Mesenteric fat pad (tissue), 1 donor: ENCODE measurements around the gene SCN8A. TPM values are rescaled to one million over a fixed set of nuclear protein-coding genes. Genes with fewer than 3 reads are reported as not detected.

Experiments used
- DNase-seq: peaks from one replicate; pipeline ENCODE4 v3.0.0-alpha.2; 2020; ENCODE audit warnings: low spot score
- total RNA-seq: library from RNA; stranded (reverse); fragmentation: NEBNext Ultra II Directional; extraction: Animal tissue kit (Norgen Biotek cat#: 25700); gene quantifications from one replicate; pipeline ENCODE4 v1.2.1, GENCODE V29; 2021
- donor health status: DM: yes; HTN: yes; CAD: no.

The SCN8A gene
- total RNA-seq, 1 donor from 2014 or later: 1.2 TPM

DNA sequence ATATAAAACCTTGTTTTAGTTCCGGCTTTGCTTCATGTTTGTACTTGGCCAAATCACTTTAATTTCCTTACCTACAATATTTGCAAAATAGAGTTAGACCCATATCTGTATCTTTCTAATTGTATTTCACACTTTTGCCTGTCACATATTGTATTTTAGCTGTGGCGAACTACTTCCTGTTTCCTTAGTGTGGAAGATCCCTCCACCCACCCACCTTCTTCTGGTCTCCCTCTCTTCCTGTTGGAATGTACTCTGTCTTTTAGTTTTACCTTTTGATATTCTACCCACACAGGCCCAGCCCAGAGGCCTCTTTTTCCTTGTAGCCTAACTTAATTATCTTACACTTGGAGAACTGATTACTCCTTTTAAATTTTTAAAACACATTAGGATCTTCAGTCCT is 78.2 kb downstream of the SCN8A start:
- no peak for DNase-seq

DNA sequence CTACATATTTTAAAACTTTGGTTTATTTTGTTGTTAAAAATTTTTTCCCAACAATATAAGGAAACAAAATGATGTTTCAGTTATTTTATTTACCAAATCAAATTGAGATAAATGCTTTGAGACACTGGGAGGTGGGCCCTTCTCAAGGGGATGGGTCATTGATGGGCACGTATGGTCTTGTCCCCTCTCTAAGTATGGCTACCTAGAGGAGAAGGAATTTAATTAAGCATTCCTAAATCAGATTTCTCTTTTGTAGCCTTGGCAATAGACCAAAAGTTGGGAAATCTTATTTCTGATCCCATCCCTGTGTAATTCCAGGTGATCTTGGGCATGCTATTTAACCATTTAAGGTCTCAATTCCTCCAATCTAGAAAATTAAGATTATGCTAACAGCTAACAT is 79.0 kb downstream of the SCN8A start:
- no peak for DNase-seq

DNA sequence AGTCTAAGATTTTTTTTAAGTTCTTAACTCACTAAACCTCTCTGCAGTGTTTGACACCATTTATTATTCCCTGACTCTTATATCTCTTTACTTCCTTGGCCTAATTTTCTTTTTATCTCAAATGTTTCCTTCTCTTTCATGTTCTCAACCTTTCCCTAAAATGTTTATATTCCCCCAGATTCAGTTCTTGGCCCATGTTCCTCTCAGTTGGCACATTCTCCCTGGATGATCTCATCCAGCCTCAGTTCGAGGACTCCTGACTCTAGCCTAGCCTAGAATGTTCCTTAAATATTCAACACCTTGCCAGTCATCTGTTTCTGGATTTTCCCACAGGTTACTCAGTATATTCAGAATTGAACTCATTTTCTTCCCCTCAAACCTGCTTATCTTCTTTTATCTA is 81.3 kb downstream of the SCN8A start:
- no peak for DNase-seq

DNA sequence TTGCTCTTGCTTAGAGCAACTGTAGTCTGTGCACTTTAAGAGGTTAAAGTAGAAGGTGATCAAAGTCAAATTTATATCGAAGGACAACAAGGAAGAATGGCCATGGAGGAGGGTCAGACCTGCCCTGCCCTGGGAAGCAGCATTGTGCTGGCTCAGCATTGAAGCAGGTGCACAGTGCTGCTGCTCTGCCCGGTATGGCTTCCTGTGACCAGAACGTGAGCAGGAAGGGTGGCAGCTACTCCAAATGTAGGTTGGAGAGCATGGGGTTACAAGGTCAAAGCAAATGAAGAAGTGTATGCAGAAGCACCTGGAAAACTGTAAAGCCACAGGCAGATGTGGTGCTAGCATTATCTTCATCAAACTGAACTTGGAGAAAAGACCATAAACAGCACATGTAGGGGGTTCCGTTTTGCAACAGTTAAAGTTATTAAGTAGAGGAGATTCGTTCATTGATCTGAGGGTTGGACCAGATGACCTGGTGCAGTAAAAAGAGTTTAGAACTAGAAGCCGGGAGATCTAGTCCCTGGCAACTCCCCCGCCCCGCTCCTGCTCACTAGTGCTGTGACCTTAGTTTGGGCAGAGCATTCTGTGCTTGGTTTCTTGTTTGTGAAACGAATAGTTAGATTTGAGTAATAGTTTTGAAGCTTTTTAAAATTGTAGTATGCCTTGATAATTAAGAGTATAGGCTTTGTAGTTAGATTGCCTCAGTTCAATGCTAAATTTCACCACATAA is 84.2 kb downstream of the SCN8A start:
- no peak for DNase-seq

DNA sequence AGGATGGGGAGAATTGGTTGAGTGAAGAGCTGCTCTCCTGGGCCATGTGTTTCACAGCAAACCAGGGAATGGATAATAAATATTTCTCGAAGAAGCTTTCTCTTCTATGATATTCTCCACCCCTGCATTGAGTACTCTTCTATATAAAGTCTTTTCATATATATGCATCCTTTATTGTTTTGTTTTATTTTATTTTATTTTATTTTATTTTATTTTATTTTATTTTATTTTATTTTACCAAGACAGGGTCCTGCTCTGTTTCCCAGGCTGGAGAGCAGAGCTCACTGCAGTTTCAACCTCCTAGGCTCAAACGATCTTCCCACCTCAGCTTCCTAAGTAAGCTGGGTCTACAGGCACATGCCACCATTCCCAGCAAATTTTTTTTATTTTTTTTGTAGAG is 85.8 kb downstream of the SCN8A start:
- DNase-seq: no peak

DNA sequence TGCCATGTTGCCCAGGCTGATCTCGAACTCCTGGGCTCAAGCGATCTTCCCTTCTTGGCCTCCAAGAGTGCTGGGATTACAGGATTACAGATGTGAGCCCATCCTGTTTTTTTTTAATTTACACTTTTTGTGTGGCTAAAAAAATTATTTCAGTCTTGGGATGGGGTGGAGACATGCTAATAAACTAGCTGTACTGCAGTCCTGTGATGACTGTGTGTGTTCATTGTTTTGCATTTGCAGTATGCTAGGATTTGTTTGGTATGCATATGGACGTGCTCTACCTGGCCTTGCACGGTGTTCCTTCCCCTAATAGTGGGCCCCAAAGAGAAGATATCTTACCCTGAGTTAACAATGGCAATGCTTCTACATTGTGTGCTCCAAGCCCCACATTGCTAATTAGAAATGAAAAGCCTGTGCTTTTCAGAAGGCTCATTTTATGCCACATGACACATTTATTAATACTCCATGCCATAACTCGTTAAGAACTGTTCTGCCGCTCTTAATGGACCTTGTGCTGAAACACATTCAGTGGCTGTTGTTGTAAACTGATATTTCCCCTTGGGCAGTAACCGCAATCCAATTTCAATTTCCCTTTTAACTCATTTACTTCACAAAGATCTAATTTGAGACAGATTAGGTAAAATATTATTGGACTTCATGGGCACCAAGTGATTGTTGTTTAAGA is 86.4 kb downstream of the SCN8A start:
- DNase-seq: no peak

DNA sequence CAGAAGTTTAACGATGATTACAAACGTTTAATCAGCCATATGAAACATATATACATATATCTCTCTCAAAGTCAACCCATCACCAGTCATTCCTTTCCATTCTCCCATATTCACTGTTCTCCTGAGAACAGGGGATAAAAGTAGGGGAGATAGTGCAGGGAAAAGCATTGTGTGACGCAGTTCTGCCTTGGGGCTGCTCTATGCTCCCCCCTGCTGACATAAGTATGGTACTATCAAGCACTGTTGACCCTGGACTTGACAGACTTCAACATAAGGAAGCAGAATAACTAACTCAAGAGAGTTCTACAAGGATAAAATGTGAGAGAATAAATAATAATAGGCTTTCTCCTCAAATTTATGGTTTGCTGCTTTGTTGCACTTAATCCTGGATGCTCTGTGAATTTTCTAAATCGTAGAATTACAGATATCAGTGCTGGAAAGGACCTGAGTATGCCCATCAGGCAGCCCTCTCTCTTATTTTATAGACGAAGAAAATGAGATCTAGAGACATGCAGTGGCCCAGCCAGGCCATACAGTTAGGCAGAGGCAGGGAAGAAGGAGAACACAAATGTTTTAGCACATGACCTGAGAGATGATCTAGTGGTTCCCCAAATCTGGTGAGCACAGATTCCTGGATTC is 87.2 kb downstream of the SCN8A start:
- DNase-seq: no peak

DNA sequence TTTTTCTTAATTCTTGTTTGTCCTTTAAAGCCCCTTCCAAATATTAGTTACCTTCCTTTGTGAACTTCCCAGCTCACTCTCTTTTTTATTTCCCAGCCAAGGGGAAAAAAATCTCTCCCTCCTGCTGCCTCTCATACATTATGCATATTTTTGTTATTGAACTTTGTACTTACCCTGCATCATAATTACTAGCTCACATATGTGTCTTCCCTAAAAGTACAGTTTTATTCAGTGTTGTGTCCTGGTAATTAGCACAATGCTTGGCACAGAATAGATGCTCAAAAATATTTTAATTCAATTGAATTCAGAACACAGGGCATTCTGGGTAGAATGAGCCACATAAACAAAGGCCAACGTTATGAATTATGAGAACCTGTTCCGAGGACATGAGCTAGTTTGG is 91.9 kb downstream of the SCN8A start:
- no peak for DNase-seq

DNA sequence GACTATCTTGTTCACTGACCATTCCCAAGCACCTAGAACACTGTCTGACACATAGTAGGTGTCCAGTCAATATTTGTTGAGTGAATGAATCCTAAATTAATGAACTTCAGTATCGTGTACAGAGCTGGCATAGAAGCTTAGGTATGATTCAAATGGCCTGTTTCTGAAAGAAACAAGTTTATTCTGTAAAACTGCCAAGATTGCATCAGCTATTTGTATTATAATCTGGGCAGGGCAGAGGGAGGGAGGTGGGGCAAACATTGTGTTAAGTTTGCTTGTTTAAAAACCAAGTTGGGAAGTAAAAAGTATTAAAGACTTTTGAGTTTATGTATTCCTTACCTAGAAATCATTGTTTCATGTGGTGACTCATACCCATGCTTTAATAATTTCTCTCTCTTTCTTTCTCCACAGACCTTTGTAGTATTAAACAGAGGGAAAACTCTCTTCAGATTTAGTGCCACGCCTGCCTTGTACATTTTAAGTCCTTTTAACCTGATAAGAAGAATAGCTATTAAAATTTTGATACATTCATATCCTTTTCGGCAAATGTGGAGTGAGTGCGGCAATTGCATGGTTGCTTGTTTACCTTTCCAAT is 92.8 kb downstream of the SCN8A start:
- DNase-seq: no peak

DNA sequence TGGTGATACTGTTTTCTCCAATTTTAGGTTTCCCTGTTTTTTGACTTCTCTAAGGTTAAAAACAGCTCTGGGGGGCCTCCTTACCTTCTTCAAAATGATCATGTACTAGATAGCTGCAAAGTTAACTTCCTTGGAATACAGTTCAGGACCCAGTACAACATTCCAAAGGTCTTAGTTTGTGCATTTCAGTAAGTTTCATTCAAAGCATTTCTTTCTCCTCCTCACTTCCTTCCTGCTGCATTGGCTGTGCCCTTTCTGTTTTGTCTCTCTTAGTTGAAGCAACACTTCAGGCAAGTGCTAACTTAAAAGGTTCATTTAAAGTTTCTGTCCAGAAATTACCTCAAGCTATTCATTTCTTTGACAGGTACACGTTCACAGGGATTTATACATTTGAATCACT is 95.7 kb downstream of the SCN8A start:
- no peak for DNase-seq

DNA sequence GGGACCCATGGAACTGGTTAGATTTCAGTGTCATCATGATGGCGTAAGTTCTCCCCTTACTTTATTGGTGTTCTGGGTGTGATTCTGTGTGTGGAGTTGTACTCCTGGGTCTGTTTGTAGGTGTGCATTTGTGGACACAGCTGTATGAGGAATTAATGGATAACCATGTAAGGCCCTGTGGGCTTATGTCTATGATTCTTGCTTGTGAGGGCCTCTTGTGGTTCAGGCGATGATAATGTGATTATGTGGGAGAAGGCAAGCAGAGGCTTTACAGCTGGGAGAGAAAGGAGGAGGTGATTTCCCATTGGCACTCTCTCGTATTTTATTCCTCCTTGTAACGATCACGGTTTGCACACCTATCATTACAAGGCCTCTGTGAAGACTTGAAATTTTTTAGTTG is 96.1 kb downstream of the SCN8A start:
- DNase-seq: no peak

DNA sequence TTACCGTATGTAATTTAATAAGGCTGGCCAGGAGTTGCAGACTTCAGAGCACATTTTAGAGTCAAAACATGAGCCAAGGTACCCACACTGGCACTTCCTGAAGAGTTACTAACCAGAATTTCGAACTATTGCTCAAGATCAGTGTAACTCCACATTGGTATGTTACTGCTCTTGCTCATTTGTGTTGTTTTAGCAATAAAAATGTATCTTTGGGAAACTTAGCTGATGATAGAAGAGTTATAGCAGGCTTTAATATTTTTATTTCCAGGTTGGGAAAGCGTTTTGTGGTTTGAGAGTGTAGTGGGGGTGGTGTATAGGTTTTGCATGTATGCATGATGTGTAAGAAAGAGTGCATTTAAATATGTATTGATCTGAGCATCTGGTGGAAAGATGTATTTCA is 96.6 kb downstream of the SCN8A start:
- no peak for DNase-seq

DNA sequence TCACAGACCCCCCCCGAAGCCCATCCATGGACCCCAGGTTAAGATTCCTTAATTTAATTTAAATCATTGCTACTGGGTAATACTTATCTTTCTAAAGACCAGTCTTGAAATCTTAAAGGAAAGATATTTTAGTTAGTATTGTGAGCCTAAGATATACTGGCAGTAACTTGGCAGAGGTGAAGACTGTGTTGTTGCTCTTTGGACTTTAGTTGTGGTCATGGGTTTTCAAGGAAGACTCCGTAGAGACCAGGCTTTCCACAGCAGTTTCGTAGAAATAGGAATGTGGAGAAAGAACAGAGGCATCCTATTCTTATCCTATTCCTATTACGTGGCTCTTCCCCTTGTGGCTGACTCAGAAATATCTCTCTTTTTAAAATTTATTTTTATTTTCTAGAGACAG is 99.0 kb downstream of the SCN8A start:
- DNase-seq: no peak

DNA sequence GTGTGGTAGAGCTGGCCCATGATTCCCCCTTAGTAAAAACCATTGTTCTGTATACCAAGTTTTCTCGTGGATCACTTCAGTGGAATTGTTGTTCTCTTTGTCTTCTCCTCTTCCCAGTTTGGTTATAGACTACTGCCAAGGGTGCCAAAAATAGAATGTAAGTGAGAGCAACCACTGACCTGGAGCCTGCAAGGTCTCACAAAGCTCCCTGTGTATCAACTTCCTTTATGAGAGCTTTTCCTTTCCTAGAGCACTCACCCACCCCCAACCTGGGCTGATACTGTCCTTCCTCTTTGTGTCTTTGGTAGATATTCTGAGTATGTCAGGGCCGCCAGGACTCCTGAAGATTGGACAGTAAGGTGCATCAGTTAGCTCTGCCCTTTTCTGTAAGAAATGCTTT is 101.0 kb downstream of the SCN8A start:
- no peak for DNase-seq

DNA sequence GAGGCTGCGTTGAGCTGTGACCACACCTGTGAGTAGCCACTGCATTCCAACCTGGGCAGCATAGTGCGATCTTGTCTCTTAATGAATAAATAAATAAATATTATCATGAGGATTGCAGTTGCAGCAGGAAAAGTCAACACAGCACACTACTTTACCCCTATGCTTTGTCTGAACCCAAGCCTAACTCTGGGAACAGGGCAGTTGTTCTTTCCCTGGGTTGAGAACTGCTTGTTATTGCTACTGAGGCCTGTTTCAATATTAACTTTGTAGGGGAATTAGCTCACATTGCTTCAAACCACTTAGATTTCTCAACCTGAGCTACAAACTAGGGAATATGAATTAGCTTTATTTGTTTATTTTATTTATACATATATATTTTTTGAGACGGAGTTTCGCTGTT is 102.5 kb downstream of the SCN8A start:
- no peak for DNase-seq

DNA sequence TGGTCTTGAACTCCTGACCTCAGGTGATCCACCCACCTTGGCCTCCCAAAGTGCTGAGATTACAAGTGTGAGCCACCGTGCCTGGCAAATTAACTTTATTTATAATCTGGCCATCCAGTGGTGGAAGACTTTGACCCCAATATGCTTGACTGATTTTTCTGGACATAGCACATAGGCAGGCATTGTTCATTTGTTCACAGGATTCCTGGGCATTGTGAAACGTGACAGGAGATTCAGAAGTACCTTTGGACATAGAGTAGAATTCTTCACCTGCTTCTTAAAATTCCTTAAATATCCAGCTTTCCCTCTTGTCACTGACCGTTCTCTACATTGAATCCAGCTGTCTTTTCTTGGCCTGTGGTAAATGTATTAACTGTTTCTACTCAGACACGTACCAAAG is 103.1 kb downstream of the SCN8A start:
- no peak for DNase-seq

DNA sequence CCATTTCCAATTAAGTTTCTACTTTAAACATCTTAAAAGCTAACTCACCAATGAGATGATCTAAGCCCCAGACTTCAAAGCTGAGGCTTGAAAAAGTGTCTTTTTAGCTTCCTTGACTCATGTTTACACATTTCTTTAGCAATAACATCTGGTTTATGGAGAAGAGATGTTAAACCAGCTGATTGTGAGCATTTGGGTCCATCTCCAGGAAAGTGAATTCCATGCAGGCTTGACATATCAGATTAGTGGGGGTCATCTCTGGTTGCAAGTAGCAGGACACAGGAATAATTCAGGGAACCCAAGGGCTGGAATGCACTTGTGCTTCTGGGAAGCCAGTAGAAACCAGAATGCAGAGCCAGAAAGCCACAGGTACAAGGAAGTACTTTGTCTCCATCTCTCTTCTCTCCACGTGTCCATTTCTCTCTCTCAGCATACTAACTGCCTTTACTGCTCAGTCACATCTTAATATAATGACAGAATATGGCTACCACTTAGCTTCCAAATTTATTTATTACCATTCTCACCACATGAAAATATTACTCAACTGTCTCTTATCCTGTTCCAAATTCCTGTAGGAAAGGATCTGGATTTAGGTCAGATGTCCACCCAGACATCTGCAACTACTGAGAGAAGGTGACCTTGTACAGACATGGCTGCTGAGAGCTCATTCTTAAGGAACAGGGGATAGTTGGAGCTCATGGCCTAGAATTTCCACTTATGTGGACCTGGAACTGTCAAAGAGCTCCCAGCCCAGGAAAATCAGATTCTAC is 104.4 kb downstream of the SCN8A start:
- no peak for DNase-seq

DNA sequence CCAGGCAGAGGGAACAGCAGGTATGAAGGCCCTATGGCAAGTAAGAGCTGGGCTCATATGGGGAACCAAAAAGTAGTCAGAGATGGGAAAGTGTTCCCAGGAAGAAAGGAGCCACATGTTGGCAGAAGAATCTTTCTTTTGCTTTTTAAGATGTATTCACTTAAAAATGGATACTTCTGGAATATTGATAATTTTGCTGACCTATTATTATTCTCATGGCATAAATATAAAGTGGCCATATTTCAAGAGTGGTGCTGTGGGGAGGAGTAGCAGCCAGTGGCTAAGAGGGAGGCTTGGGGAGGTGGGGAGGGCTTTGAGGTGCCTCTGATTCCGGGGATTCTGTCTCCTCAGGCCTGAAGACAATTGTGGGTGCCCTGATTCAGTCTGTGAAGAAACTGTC is 108.2 kb downstream of the SCN8A start:
- DNase-seq: no peak

DNA sequence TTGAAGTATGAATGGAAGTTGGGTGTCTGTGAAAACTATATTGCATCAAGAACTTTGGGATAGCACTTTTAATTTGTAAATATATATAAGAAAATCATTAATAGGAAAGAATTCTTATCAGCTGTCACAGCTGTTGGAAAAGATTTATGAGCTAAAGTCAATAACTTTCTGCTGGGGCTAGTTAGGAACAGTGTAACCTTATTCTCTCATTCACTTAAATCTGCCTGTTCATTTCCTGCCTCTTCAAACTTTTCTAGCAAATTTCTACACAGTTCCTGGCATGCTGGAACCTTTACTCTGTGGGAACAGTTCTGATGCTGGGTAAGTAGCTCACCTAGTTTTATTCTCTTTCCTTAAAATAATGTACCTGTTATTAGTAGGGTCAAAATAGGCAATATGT is 109.9 kb downstream of the SCN8A start:
- DNase-seq: no peak

DNA sequence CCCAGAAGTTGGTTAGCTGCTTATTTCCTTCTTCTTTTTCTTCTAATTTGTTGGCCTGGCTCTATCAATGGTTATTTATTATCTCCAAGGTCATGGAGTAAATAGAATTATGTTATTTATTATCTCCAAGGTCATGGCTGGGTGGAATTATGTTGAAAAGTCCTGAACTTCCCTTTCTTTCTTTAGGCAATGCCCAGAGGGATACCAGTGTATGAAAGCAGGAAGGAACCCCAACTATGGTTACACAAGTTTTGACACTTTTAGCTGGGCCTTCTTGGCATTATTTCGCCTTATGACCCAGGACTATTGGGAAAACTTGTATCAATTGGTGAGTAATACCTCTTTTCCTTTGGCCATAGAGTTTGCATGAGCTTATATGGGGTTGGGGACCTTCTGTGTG is 111.6 kb downstream of the SCN8A start:
- no peak for DNase-seq

DNA sequence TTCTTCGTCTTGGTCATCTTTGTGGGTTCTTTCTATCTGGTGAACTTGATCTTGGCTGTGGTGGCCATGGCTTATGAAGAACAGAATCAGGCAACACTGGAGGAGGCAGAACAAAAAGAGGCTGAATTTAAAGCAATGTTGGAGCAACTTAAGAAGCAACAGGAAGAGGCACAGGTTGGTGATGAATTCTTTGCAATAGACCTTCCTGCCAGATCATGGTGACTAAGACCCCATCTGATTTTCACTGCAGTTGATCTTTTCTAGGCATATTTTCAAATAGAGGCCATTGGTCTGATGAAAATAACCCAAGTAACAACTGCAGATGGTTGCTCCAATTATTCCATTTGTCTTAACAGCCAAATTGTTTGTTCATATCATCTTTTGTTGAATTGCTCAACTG is 114.4 kb downstream of the SCN8A start:
- DNase-seq: no peak

DNA sequence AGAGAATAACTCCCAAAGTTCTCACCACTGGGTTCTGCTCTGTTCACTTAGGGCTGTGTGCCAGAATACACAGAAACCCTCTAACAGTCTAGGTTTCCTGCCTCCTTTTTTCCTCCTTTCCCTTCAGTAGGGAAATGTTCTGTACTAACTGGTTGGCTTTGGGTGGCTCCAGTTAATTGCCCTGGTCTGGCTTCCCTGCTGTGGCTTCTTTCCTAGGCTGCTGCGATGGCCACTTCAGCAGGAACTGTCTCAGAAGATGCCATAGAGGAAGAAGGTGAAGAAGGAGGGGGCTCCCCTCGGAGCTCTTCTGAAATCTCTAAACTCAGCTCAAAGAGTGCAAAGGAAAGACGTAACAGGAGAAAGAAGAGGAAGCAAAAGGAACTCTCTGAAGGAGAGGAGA is 115.2 kb downstream of the SCN8A start:
- DNase-seq: no peak
